Kidney (tissue), 14 donors: ENCODE data around the gene LXN. TPM values are rescaled to one million over a fixed set of nuclear protein-coding genes. Genes with fewer than 3 reads are reported as not detected.

ENCODE experiments used
- DNase-seq, 5 donors: peaks; one replicate each; pipeline ENCODE4 v3.0.0-alpha.2; 2013 to 2020
- FAIRE-seq: peaks from 2 replicates; lab custom pipeline; 2012; peaks lifted over from hg19 to GRCh38; lab: Jason Lieb, UNC
- H3K27ac ChIP-seq, 2 donors: one replicate each; pipeline ENCODE4 v1.7.0; 2013; ENCODE audit warnings: low read depth in 2 of 2, low read length in 2 of 2, inconsistent platforms in 1 of 2
- H3K27me3 ChIP-seq: one replicate; pipeline ENCODE4 v1.7.1; 2013; ENCODE audit warnings: low read length, inconsistent platforms; ENCODE audit not compliant: control insufficient read depth, insufficient read depth
- H3K36me3 ChIP-seq, 3 donors: one replicate each; pipeline versions ENCODE4 v1.7.0 to v1.7.1; 2013; ENCODE audit warnings: low read length in 3 of 3, control low read depth in 1 of 3, inconsistent platforms in 1 of 3; ENCODE audit not compliant: insufficient read depth in 3 of 3, control insufficient read depth in 2 of 3
- H3K4me1 ChIP-seq, 3 donors: one replicate each; pipeline versions ENCODE4 v1.7.0 to v1.7.1; 2013; ENCODE audit warnings: low read length in 3 of 3, inconsistent platforms in 1 of 3, low read depth in 1 of 3; ENCODE audit not compliant: control insufficient read depth in 2 of 3, insufficient read depth in 2 of 3
- H3K4me3 ChIP-seq, 3 donors: one replicate each; pipeline versions ENCODE4 v1.7.0 to v1.8.1; 2013; ENCODE audit warnings: low read length in 3 of 3, control low read depth in 1 of 3, inconsistent platforms in 1 of 3
- H3K9ac ChIP-seq, 3 donors: one replicate each; pipeline versions ENCODE4 v1.7.0 to v1.7.1; 2013; ENCODE audit warnings: low read length in 3 of 3, control low read depth in 1 of 3, inconsistent platforms in 1 of 3
- H3K9me3 ChIP-seq, 3 donors: one replicate each; pipeline versions ENCODE4 v1.7.0 to v1.7.1; 2013; ENCODE audit warnings: low read length in 3 of 3, control low read depth in 1 of 3, inconsistent platforms in 1 of 3; ENCODE audit not compliant: control insufficient read depth in 2 of 3, insufficient read depth in 1 of 3
- CTCF ChIP-seq: IDR thresholded peaks from 3 replicates; pipeline ENCODE4 v1.5.1; 2012; ENCODE audit warnings: mild to moderate bottlenecking, moderate library complexity, borderline replicate concordance; ENCODE audit not compliant: insufficient read depth; ENCODE audit errors: extremely low read depth
- intact Hi-C: fragments of 100-400 bp; cut with DNase I; formaldehyde crosslinking; loops from one replicate; pipeline ENCODE4 v1.11.1; 2022
- polyA plus RNA-seq: library from polyadenylated mRNA; stranded (reverse); fragments of 350-450 nt; fragmentation: Illumina TruSeq; extraction: RNeasy Lipid Tissue Mini Kit (QIAGEN cat#74804); gene quantifications from one replicate; pipeline ENCODE4 v1.2.3, GENCODE V29; 2014; ENCODE audit warnings: low read depth, low replicate concordance; ENCODE audit not compliant: insufficient read depth
- total RNA-seq: library from RNA; stranded (reverse); fragmentation: NEBNext Ultra II Directional; extraction: Animal tissue kit (Norgen Biotek cat#: 25700); gene quantifications from one replicate; pipeline ENCODE4 v1.2.1, GENCODE V29; 2021
- donor health status: control.
- donor health status: control.
- donor health status: control.
- donor health status: control.
- donor health status: control.
- donor health status: DM: yes; HTN: yes; CAD: no.
- donor health status: Normal renal cell carcinoma (clear cell type).

LXN gene
- total and polyA plus RNA-seq, 2 donors from 2014 or later, result 20.6 to 21.6 TPM

- intact Hi-C loops, result no loop called here
- Histone ChIP-seq H3K27me3 (no peaks in the 10 kb centered on the region), H3K9me3 (no peaks in the 10 kb centered on the region), H3K4me3 (no peak overlapping the region), H3K9ac (no peak overlapping the region), H3K4me1 (no peaks in the 10 kb centered on the region), H3K27ac (no peak overlapping the region), H3K36me3 (peaks cover 2 to 19% (median 7%) of the 10 kb centered on the region in 3 donors)
- DNase-seq (no peak), FAIRE-seq (no peak)
- TF ChIP-seq CTCF, result no peak
Observed at GRCh38 chr3:158652463-158652862, 20.0 kb downstream of the LXN start.

GRCh38 chr3:158651192-158651591, 21.3 kb downstream of the LXN start:
- Histone ChIP-seq H3K27ac (no peak overlapping the region), H3K9me3 (no peaks in the 10 kb centered on the region), H3K9ac (no peak overlapping the region), H3K36me3 (peaks cover 0 to 18% (median 9%) of the 10 kb centered on the region in 3 donors), H3K4me1 (peaks cover 0 to 3% (median 0%) of the 10 kb centered on the region in 3 donors), H3K27me3 (no peaks in the 10 kb centered on the region), H3K4me3 (no peak overlapping the region)
- intact Hi-C loops, result no loop called here
- TF ChIP-seq CTCF, result no peak
- FAIRE-seq, result no peak
- no peak for DNase-seq

- H3K27ac ChIP-seq, result no peak overlapping the region
- no peak overlapping the region for H3K9ac ChIP-seq
- peaks cover 0 to 3% (median 0%) of the 10 kb centered on the region in 3 donors for H3K4me1 ChIP-seq
- peaks cover 0 to 18% (median 7%) of the 10 kb centered on the region in 3 donors for H3K36me3 ChIP-seq
- H3K4me3 ChIP-seq, result no peak overlapping the region
- no peak for TF ChIP-seq CTCF
- intact Hi-C loops, result no loop called here
- no peak for DNase-seq
- no peaks in the 10 kb centered on the region for H3K9me3 ChIP-seq
- no peaks in the 10 kb centered on the region for H3K27me3 ChIP-seq
- no peak for FAIRE-seq
Observed at GRCh38 chr3:158649791-158650190, 22.7 kb downstream of the LXN start.
